Tibial nerve (tissue), 4 donors: ENCODE measurements around the gene ATP5MK. TPM values are rescaled to one million over a fixed set of nuclear protein-coding genes. Genes with fewer than 3 reads are reported as not detected.
"Not testable (repeated sequence)": the region's sequence is repeated elsewhere in the genome, so short reads cannot be mapped to it uniquely, and the experiment has no call there.

Experiments used
- DNase-seq, 2 donors: peaks; one replicate each; pipeline ENCODE4 v3.0.0-alpha.2; 2019; ENCODE audit warnings: low spot score in 2 of 2
- H3K27ac ChIP-seq, 4 donors: fragments of 200-600 bp; sonication (generic) in 3 of 4; one replicate each; pipeline ENCODE4 v1.5.1; 2017 to 2019; ENCODE audit warnings: mild to moderate bottlenecking in 1 of 4
- H3K27me3 ChIP-seq, 2 donors: fragments of 200-600 bp; sonication (generic) in 1 of 2; one replicate each; pipeline versions ENCODE4 v1.5.1 to v1.6.0; 2017 to 2019
- H3K36me3 ChIP-seq, 3 donors: fragments of 200-600 bp; sonication (generic); one replicate each; pipeline ENCODE4 v1.5.1; 2018 to 2019
- H3K4me1 ChIP-seq, 4 donors: fragments of 200-600 bp; sonication (generic) in 3 of 4; one replicate each; pipeline ENCODE4 v1.5.1; 2017 to 2019
- H3K4me3 ChIP-seq, 4 donors: fragments of 200-600 bp; sonication (generic) in 3 of 4; one replicate each; pipeline ENCODE4 v1.5.1; 2017 to 2019; ENCODE audit warnings: mild to moderate bottlenecking in 1 of 4, moderate library complexity in 1 of 4
- H3K9me3 ChIP-seq, 4 donors: fragments of 200-600 bp; sonication (generic) in 3 of 4; one replicate each; pipeline ENCODE4 v1.5.1; 2017 to 2019
- CTCF ChIP-seq, 5 experiments: fragments of 200-600 bp in 3 of 5; fragments of 450-650 bp in 2 of 5; sonication (generic) in 3 of 5; IDR thresholded peaks; one replicate each; pipeline ENCODE4 v1.5.1; 2016 to 2019; ENCODE audit warnings: antibody characterized with exemption in 5 of 5, mild to moderate bottlenecking in 3 of 5, moderate library complexity in 2 of 5
- EP300 ChIP-seq, 2 donors: sonication (generic); formaldehyde crosslinking; IDR thresholded peaks; one replicate each; pipeline ENCODE4 v1.6.1; 2017; ENCODE audit warnings: antibody characterized with exemption in 2 of 2, mild to moderate bottlenecking in 1 of 2
- POLR2A ChIP-seq, 2 donors: fragments of 450-650 bp; IDR thresholded peaks; one replicate each; pipeline ENCODE4 v1.6.1; 2017; ENCODE audit warnings: antibody characterized with exemption in 2 of 2, mild to moderate bottlenecking in 2 of 2, moderate library complexity in 2 of 2
- WGBS, 2 donors: methylation state at CpG; one replicate each; pipeline ENCODE4 v1.1.5; 2018; 5-methylcytosine and 5-hydroxymethylcytosine counted together
- total RNA-seq, 4 donors: library from RNA; depleted of rRNA; stranded (reverse); fragments of >200 nt; gene quantifications; one replicate each; pipeline ENCODE4 v1.1.0, GENCODE V29; 2016

Gene ATP5MK
- total RNA-seq, 4 donors from 2014 or later = 139 to 343 (median 202) TPM

GRCh38 chr10:103367379-103367781, 28.9 kb downstream of the ATP5MK start:
- H3K27me3 ChIP-seq = no peaks in the 10 kb centered on the region
- peaks cover 0 to 24% (median 10%) of the 10 kb centered on the region in 4 donors for H3K4me1 ChIP-seq
- WGBS, 2 donors = 69 to 71% methylated on average over 10 of the region's 10 CpGs
- peak overlapping the region; percentile 88 to 98 (median 92) for H3K4me3 ChIP-seq
- no peaks in the 10 kb centered on the region for H3K36me3 ChIP-seq
- DNase-seq = no peak
- no peaks in the 10 kb centered on the region for H3K9me3 ChIP-seq
- peak overlapping the region; percentile 84 to 92 (median 89) for H3K27ac ChIP-seq
- TF ChIP-seq EP300 (IDR thresholded peaks at IDR 0.05) (no peak), CTCF (IDR thresholded peaks at IDR 0.05) (no peak), POLR2A (IDR thresholded peaks at IDR 0.05) (no peak)

DNA sequence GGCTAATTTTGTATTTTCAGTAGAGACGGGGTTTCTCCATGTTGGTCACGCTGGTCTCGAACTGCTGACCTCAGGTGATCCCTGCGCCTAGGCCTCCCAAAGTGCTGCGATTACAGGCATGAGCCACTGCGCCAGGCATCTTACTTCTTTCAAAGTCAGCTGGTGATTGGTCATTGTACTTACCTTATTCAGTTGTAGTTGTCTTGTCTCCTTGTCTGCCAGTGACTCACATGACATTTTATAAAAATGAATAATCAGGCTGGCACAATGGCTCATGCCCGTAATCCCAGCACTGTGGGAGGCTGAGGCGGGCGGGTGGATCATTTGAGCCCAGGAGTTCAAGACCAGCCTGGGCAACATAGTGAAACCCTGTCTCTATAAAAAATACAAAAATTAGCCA, 35.5 kb downstream of the ATP5MK start:
- not testable (repeated sequence) for H3K27me3 ChIP-seq, H3K4me1 ChIP-seq, H3K9me3 ChIP-seq, H3K36me3 ChIP-seq, H3K27ac ChIP-seq, DNase-seq, H3K4me3 ChIP-seq
- 84 to 88% methylated on average over 9 of the region's 9 CpGs for whole genome bisulfite sequencing, 2 donors

- H3K27me3 ChIP-seq, H3K9me3 ChIP-seq, H3K36me3 ChIP-seq, H3K27ac ChIP-seq, DNase-seq, H3K4me1 ChIP-seq, H3K4me3 ChIP-seq: not testable (repeated sequence)
- 94 to 97% methylated on average over 4 of the region's 4 CpGs for WGBS, 2 donors
These were observed 36.8 kb downstream of the ATP5MK start for GRCh38 chr10:103359493-103359892.

DNA sequence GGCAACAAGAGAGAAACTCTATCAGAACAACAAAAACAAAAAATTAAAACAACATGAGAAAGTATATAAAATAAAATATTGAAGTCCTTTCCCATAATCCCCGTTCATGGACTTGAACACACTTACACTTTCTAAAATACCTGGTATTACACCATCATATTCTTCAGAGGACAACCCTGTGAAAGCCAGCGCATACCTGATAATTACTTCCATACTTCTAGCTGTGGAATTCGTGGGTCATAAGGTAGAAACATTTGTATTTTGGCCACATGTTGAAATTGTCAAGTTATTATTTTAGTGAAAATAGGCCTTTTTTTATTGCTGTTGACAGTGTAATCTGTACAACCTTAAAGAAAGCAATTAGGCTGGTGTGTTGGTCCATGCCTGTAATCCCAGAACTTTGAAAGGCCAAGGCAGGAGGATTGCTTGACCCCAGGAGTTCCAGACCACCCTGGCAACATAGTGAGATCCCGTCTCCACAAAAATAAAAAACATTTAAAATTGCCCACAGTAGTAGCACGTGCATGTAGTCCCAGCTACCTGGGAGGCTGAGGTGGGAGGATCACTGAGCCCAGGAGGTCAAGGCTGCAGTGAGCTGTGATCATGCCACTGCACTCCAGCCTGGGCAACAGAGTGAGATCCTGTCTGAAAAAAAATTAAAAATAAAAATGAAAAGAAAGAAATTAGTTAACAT, 40.2 kb downstream of the ATP5MK start:
- no peak overlapping the region for H3K4me3 ChIP-seq
- no peak overlapping the region for H3K27ac ChIP-seq
- DNase-seq = no peak
- no peaks in the 10 kb centered on the region for H3K27me3 ChIP-seq
- no peak for TF ChIP-seq POLR2A (IDR thresholded peaks at IDR 0.05)
- TF ChIP-seq CTCF (IDR thresholded peaks at IDR 0.05) = no peak
- TF ChIP-seq EP300 (IDR thresholded peaks at IDR 0.05) = no peak
- H3K9me3 ChIP-seq = no peaks in the 10 kb centered on the region
- 66 to 68% methylated on average over 5 of the region's 5 CpGs for WGBS, 2 donors
- H3K36me3 ChIP-seq = no peaks in the 10 kb centered on the region
- H3K4me1 ChIP-seq = peaks cover 0 to 6% (median 0%) of the 10 kb centered on the region in 4 donors

DNA sequence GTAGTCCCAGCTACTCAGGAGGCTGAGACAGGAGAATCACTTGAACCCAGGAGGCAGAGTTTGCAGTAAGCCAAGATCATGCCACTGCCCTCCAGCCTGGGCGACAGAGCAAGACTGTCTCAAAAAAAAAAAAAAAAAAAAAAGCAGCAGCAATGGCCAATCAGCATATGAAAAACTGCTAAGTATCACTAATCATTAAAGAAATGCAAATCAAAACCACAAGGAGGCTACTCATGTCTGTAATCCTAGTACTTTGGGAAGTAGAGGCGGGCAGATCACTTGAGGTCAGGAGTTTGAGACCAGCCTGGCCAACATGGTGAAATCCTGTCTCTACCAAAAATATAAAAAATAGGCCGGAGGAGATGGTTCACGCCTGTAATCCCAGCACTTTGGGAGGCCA, 41.7 kb downstream of the ATP5MK start:
- H3K36me3 ChIP-seq, H3K27me3 ChIP-seq, H3K9me3 ChIP-seq, H3K4me3 ChIP-seq, DNase-seq, H3K27ac ChIP-seq: not testable (repeated sequence)
- WGBS, 2 donors = 89 to 92% methylated on average over 4 of the region's 4 CpGs
- H3K4me1 ChIP-seq = peaks cover 0 to 14% (median 0%) of the 10 kb centered on the region in 4 donors

DNA sequence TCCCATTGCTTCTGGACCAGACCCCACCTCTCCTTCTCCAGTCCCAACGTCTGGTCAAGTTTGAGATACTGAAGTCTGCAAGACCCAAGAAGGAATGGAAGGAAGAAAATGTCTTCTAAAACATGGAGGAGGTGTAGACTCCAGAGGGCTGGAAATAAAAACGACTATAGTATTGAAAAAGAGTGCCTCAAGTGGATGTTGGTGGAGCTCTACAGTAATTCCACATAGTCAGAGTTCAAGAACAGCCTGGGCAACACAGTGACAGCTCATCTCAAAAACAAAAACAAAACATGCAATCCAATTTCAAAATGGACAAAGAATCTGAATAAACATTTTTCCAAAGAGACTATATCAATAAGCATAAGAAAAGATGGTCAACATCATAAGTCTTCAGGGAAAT, 43.0 kb downstream of the ATP5MK start:
- Histone ChIP-seq H3K4me1 (peaks cover 0 to 20% (median 0%) of the 10 kb centered on the region in 4 donors), H3K27ac (no peak overlapping the region), H3K36me3 (peaks cover 0 to 4% (median 0%) of the 10 kb centered on the region in 3 donors), H3K4me3 (no peak overlapping the region), H3K9me3 (no peaks in the 10 kb centered on the region), H3K27me3 (no peaks in the 10 kb centered on the region)
- no peak for DNase-seq
- TF ChIP-seq POLR2A (IDR thresholded peaks at IDR 0.05) = no peak
- WGBS, 2 donors = 48 to 49% methylated on average over 2 of the region's 2 CpGs

GRCh38 chr10:103350517-103351260, 45.6 kb downstream of the ATP5MK start, which contains the start of gene PCGF6:
TSS of gene PCGF6 (minus strand) at chr10:103351140. CDS start at chr10:103351066, 74 bp downstream.
- Histone ChIP-seq H3K27me3 (no peaks in the 10 kb centered on the region), H3K36me3 (peaks cover 0 to 30% (median 6%) of the 10 kb centered on the region in 3 donors), H3K4me1 (peaks cover 0 to 20% (median 0%) of the 10 kb centered on the region in 4 donors), H3K9me3 (no peaks in the 10 kb centered on the region), H3K27ac (peak within 1 kb of the TSS; percentile 9 to 89 (median 82)), H3K4me3 (peak within 1 kb of the TSS; percentile 64 to 76 (median 70))
- TF ChIP-seq EP300 (IDR thresholded peaks at IDR 0.05) (peak in 1 of 2 donors; percentile 30), POLR2A (IDR thresholded peaks at IDR 0.05) (no peak)
- DNase-seq = peak; percentile 42 to 44
- WGBS, 2 donors = 0% methylated on average over 39 to 66 of the region's 82 CpGs
